Activated CD4-positive, alpha-beta T cell treated with anti-CD3 and anti-CD28 coated beads, Interleukin-2, amount 50 U/mL, for 1 hour (primary cell): Measurements from ENCODE around the gene ZBTB8B.
"Not testable (repeated sequence)": the region's sequence is repeated elsewhere in the genome, so short reads cannot be mapped to it uniquely, and the experiment has no call there.

Source experiments
- DNase-seq: peaks from one replicate; pipeline ENCODE4 v3.0.0-alpha.2; 2020

Gene ZBTB8B

DNA sequence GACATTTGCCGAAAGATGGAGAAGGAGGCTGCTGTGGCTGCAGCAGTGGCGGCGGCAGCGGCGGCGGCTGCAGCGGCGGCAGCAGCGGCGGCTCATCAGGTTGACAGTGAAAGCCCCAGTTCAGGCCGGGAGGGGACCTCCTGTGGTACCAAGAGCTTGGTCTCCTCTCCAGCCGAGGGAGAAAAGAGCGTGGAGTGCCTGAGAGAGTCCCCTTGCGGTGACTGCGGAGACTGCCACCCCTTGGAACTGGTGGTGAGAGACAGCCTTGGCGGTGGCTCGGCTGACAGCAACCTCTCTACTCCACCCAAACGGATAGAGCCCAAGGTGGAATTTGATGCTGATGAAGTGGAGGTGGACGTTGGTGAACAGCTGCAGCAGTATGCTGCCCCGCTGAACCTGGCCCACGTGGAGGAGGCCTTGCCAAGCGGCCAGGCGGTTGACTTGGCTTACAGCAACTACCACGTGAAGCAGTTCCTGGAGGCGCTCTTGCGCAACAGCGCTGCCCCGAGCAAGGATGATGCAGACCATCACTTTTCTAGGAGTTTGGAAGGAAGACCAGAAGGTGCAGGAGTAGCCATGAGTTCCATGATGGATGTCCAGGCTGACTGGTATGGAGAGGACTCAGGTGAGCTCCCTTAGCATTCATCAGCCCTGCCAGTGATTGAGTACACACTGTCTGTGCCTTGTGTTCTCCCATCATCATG lies 6.3 kb downstream of the ZBTB8B start:
- DNase-seq: no peak

DNA sequence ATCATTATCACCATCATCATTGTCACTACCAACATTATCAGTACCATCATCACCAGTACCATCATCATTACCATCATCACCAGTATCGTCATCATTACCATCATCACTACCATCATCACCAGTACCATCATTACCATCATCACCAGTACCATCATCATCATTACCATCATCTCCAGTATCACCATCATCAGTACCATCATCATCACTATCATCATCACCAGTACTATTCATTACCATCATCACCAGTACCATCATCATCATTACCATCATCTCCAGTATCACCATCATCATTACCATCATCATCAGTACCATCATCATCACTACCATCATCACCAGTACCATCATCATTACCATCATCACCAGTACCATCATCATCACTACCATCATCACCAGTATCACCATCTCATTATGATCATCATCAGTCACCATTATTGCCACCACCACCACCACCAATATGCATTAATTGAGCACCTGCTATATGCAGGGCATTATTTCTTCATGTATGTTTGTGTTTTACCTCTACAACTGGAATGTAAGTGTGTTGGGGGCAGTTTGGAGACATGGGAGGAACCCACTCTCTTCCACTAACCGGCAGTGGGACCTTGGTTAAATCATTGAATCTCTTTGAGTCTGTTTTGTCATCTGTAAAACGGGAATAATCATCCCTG lies 7.0 kb downstream of the ZBTB8B start:
- no peak for DNase-seq

DNA sequence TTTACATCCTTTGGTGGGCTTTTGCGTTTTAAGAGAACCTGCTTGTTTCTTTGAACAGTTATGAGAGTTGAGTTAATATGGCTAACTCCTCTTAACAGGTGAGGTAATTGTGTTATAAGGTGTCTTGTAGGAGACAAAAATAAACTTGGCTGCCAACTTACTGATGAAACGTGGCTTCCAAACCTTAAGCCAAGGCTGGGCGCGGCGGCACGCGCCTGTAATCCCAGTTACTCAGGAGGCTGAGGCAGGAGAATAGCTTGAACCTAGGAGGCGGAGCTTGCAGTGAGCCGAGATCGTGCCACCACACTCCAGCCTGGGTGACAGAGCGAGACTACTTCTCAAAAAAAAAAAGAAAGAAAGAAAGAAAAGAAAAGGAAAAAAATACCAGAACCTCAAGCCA lies 8.1 kb downstream of the ZBTB8B start:
- not testable (repeated sequence) for DNase-seq

GRCh38 chr1:32474954-32475353 lies 10.1 kb downstream of the ZBTB8B start:
- DNase-seq: no peak

GRCh38 chr1:32480003-32480402 lies 15.1 kb downstream of the ZBTB8B start:
- no peak for DNase-seq

GRCh38 chr1:32480761-32481160 lies 15.9 kb downstream of the ZBTB8B start:
- DNase-seq: no peak

DNA sequence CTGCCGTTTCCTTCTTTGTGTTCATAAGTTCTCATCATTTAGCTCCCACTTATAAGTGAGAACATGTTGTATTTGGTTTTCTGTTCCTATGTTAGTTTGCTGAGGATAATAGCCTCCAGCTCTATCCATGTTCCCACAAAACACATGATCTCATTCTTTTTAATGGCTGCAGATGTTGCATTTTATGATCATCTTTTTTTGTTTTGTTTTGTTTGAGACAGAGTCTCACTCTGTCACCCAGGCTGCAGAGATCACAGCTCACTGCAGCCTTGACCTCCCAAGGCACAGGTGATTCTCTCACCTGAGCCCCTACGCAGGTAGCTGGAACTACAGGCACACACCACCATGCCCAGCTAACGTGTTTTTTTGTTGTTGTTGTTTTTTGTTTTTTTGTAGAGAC lies 16.9 kb downstream of the ZBTB8B start:
- not testable (repeated sequence) for DNase-seq

DNA sequence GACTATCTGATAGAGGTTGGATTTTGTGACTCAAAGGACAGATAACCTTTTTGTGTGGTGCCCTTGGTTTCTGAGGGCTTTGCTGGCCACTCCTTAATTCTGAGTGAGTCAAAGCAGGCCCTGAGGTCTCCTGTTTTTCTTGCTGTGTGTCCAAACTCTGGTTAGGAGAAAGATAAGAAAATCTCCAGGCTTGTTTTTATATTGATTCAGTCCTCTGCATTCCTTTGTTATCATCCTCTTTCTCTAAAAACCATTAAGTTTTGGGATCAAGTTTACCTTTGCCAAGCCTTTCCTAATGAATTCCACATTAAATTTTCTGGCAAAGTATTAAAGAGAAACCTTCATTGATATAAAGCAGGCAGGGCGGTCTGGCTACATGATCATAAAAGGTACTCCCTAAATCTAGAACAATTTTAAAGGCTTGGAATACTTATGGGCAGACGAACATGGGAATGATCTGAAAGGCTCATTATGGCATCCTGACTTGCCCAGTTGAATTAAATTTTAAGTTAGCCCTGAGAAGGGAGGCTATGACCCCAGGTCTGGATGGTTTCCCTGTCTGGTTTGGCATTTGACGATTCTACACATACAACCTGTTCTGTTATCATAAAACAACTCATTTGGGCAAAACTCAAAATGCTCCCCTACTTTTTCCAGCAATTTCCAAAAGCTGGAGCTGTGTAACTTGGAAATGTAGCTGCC lies 20.8 kb downstream of the ZBTB8B start:
- DNase-seq: no peak

DNA sequence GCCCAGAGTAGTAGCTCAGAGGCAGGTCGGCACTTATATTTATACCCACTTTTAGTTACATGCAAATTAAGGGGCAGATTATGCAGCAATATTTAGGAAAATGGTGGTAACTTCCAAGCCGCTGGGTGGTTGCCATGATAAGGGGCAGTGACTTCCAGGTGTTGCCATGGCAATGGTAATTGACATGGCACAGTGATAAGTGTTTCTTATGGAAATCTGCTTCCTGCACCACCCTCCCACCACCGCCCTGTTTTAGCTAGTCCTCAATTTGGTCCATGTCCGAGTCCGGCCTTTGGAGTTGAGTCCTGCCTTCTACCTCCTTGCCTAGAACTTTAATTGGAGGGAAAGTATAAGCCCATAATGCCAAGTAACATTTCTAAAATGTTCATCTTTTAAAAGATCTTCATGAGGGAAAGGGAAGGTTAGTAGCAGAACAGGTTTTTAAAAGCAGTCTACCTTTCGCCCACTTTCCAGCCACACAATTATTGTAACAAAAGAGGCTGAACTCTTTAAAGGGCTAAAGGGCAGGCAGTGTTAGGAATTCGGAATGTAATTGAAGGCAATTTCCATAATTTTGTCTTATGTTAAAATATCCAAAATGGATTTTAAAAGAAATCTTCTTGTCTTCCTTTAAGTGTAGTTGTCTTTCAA lies 21.7 kb downstream of the ZBTB8B start:
- DNase-seq: no peak

DNA sequence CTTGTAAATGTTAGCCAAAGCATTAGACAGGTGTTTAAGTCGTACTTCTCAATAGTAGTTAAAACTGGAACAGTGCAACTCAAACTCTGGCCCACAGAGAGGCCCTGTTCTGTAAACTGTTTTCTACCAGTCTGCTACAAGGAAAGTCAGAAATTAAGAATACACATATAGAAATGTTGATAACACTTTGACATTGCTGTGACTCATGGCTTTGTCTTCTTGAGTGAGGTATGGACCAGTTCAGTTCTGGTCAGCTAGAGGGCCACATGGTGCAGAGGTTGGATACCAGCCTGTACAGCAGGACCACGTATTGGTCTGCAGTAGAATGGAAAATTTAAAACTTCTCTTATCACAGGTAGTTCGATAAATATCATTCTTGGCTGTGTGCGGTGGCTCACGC lies 22.3 kb downstream of the ZBTB8B start:
- no peak for DNase-seq

DNA sequence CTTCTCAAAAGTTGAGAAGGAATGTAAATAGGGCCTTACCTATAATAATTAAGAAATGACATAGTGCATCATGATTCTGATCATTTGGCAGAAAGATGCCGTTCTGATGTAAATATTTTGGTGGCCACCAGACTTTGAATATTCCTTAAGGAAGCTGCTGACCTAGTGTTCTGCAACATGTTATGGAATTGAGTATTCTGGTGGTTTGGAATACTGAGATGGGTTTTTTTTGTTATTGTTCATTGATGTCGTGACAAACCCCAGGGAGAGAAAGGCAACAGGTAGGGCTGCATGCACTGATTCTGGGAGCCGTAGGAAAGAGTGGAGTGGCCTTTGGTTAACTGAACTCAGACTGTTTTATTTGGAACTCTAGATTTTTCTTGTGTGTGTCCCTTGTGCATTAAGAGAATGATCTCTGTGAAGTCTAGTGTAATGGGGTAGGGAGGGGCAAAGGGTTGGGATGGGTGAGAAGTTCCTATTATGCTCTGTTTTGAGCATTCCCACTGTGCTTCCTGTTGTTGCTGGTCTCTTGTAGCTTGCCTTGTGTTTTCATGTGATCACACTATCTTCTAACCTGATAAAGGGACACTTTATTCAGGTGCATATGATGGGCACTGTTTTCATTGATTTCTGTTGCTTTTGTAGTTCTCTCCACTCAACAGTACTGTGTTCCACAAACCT lies 25.0 kb downstream of the ZBTB8B start:
- DNase-seq: no peak

DNA sequence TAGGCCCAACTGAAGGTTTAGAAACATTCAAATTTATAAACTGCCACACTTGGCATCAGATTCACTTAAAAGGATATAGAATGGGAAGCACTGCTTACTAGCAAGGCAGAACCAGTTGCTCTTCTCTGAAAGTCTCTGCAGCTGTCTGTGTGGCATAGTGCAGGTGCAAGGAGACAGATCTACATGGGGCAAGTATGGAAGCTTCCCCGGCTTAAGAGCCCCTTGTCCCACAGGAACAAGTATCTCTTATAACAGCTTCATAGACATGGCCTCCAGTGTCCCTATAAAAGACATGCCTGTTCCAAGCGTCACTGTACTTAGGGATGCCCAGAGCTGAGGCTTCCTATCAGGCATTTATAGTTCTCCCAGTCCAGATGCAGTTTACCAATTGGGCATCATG lies 26.5 kb downstream of the ZBTB8B start:
- no peak for DNase-seq

GRCh38 chr1:32494196-32494595 lies 29.3 kb downstream of the ZBTB8B start:
- no peak for DNase-seq

DNA sequence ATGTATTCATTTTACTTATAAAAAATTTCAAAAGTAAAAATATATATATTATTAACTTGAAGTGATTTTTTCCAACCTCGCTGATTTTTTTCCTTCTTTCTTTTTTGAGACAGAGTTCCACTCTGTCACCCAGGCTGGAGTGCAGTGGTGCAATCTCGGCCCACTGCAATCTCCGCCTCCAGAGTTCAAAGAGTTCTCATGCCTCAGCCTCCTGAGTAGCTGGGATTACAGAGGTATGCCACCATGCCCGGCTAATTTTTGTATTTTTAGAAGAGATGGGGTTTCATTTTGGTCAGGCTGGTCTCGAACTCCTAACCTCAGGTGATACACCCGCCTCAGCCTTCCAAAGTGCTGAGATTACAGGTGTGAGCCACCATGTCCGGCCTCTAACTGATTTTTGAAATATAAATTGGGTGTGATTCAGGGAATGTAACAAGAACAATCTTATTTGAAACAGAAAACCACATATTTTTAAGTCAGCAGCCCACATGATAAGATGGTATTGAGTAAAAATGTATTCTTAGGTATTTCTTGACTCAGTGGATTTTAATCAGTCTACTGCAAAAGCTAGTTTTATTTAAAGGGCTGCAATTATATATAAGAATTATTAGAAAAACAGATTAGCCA lies 30.0 kb downstream of the ZBTB8B start:
- no peak for DNase-seq

- DNase-seq: no peak
These were observed 31.3 kb downstream of the ZBTB8B start for GRCh38 chr1:32496127-32496526.

DNA sequence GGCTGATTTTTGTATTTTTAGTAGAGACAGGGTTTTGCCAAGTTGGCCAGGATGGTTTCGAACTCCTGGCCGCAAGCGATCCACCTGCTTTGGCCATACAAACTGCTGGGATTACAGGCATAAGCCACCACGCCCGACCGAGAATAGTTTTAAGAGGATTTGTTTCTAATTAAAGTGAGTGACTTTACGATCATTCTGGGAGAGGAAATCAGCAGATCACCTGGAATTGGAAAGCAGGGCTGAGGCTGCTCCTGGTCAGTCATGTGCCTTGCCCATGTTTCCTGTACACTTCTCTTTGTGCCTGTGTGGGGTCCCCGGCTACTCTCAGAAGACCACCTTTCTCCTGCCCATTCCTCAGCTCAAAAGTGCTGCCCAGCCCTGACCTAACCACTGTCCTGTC lies 33.9 kb downstream of the ZBTB8B start:
- no peak for DNase-seq

DNA sequence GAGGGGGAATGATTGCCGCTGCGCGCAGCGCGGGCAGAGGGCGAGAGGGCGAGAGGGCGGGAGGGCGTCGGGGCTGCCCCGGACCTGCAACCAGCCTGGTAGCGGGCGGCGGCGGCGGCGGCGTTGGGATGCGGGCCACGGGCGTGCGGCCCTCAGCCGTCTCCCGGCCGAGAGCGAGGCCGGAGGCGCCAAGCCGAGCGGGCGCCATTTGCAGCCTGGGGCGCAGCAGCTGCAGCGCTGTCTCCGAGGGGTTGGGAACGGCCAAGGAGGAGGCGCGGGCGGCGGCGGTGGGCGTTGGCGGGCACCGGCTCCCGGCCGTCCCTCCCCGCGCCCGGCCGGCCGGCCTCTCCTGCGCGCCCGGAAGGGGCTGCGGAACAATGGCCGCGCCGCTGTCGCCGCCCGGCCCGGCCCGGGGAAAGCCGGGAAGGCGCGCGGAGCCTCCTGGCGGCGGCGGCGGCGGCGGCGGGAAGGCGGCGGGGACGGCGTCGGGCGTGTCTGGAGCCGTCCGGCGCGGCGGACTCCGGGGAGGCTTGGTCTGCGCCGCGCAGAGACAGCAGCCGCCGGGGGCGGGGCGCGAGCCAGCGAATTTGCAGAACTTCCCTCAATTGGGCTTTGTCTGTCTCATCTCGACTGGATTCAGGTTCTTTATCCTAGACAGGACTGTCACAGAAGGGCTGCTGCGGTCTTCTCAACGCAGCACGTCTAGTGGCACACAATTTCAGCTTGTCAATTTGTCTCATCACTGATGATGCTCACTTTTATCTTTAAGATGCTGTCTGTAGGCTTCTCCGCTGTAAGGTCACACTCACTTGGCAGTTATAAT lies 35.7 kb downstream of the ZBTB8B start:
- DNase-seq: no peak

DNA sequence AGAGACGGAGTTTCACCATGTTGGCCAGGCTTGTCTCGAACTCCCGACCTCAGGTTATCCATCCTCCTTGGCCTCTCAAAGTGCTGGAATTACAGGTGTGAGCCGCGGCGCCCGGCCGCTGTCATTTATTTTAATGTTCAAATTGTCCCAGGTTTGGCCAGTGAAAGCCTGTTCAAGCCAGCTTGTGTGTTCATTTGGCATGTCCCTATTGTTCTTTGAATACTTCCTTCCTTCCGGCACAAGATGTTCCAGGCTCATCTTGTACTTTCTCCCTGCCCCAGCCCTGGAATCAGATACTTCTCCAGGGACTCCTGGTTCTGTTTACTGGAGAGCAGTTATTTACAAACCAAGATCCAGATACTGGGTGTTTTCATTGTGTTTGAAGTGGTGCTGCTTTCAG lies 37.0 kb downstream of the ZBTB8B start:
- no peak for DNase-seq

GRCh38 chr1:32503153-32503552 lies 38.3 kb downstream of the ZBTB8B start:
- DNase-seq: no peak

- DNase-seq: no peak
These were observed 42.1 kb downstream of the ZBTB8B start for GRCh38 chr1:32507021-32507420.

DNA sequence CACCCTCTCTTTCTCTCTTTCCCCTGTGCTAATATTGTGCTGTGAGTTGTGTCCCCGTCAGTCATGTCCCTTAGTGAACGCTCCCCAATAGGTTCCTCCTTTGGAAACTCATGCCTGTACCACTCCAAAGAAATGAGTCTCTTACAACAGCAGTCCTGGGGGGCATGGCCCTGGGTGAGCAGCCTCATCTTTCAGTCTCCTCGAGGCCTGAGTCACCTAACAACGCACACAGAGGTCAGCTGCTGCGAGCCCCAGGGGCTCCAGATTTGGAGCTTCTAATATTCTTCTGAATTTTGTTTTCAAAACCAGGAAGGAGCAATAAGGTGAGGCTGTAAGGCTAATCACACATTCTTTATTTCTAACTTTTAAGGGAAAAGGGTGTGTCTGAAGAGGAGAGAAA lies 43.9 kb downstream of the ZBTB8B start:
- no peak for DNase-seq

- DNase-seq: no peak
These were observed 45.1 kb downstream of the ZBTB8B start for GRCh38 chr1:32509939-32510338.
